Superior temporal gyrus (tissue), 1 donor: Measurements from ENCODE around the gene WDFY2.
A peak's percentile ranks its signal among the peaks of the same experiment; 100 is the strongest.

Source experiments
- DNase-seq: peaks from one replicate; pipeline ENCODE4 v3.0.0-alpha.2; 2016; ENCODE audit errors: extremely low spot score

The WDFY2 gene

GRCh38 chr13:51738226-51738905, 154.1 kb downstream of the WDFY2 start:
- no peak for DNase-seq

GRCh38 chr13:51739027-51739764, 154.9 kb downstream of the WDFY2 start:
- DNase-seq = no peak

GRCh38 chr13:51740698-51741097, 156.4 kb downstream of the WDFY2 start:
- no peak for DNase-seq

DNA sequence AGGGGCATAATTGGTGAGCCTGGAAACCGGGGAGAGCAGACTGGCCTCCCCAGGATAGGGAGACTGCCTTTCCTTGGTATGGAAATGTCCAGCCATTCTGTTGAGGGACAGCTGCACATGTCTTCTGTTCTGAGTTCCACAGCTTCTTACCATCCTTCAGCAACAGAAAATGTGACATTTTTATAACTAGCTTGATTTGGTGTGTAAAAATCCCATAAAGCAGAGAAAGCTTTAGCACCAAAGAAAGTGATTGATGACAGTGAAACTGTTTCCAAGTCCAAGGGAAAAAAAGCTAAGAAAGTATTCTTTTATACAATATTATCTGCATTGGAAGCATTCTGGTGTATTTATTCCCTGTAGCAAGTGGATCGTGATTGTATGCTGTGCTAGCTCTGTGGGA, 157.8 kb downstream of the WDFY2 start:
- DNase-seq = no peak

- no peak for DNase-seq
Measured at GRCh38 chr13:51742611-51743010, 158.3 kb downstream of the WDFY2 start.

DNA sequence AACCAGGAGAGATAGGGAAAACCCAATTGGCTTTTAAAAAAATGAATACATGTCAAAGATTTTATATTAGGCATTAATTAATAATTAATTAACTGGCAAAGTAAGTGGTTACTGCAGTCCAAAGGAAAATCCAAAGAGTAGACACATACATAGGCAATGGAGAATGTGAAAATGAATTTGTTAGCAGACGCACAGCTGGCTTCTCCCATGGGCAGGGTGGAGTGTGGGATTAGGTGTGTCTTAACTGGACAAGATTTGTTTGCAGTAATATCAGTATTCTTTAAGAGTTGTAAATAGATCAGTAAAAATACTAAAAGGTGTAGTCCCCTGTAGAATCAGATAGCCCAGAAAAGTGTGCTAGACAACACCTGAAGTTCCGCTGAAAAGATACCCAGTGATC, 161.0 kb downstream of the WDFY2 start:
- DNase-seq = no peak

DNA sequence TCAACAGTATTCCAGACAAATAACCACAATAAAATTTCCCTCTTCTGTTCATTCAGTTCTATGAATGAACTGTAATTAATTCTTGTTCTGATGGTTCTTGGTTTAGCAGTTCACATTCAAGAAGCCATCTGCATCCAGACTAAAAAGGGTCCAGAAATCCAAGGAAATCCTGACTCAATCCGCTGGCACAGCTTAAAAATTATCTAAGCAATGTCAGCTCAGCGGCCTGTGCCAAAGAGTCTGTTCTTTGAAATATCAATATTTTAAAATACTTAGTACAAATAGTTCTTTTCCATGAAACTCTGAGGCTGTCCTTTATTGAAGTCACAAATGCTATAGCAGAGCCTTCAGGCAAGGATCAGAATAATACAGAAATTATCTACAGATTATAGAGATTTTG, 162.5 kb downstream of the WDFY2 start:
- no peak for DNase-seq

GRCh38 chr13:51747438-51748434, 163.5 kb downstream of the WDFY2 start:
- no peak for DNase-seq

- no peak for DNase-seq
Measured at GRCh38 chr13:51756651-51757050, 172.4 kb downstream of the WDFY2 start.

DNA sequence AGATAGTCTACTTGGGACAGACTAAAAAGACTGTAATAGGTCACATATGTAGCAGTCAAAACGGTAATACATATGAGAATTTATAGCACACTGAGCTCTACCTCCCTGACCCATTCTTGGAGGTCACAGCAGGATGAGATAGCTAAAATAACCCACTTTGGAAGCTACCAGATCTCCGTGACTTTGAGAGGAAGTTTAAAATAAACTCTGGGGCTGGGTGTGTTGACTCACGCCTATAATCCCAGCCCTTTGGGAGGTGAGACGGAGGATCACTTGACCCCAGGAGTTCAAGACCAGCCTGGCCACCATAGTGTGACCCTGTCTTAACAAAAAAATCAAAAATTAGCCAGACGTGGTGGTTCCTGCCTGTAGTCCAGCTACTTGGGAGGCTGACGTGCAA, 174.4 kb downstream of the WDFY2 start:
- no peak for DNase-seq

DNA sequence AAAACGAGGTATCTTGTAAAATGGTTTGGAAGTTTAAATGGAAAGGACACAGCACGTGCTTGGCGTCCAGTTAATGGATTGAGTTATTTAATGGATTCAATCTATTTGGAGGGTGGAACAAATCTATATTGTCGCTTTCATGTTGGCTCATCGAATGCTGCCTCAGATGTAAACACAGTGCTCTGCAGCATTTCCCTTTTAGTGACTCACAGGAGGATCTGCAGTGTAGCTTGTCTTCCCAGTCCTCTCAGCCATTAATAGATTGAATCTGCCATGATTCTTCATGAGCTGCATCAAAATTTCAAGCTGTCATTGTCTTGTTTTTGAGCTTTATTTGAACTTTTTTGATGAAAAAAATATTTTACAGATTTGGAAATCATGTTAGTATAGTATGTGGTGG, 175.0 kb downstream of the WDFY2 start:
- no peak for DNase-seq

GRCh38 chr13:51760592-51760991, 176.3 kb downstream of the WDFY2 start:
- peak; percentile 92 for DNase-seq

DNA sequence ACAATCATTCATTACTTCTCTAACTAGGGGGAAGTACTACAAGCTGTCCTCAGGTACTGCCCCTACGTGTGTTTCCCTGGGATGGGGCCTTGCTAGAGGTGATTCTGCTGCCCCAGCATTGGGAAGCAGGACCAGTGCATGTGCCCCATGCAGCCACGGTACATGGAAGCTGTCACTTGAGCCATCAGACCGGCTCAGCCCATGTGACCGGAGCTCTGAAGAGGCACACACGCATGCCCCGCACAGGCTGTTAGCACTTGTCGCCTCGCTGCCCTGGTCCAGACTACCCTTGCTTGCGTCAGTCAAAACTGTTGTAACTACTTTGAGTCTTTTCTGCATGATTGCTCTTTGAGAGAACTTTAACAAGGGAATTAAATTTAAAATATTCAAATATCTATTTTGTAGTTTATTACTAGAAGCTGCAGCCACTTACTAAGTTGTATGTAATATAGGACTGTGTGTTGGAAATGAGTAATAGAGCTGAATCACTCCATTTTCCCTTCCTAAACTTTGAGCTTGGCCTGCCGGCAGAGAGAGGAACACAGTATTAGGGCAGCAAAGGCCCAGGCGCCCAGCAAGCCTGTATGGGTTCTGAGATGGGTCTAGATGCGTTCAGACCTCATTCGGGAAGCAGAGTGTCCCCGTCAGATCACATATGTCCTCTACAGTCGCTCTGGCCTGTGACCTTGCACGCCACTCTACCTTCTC, 177.5 kb downstream of the WDFY2 start:
- no peak for DNase-seq

GRCh38 chr13:51763486-51763885, 179.2 kb downstream of the WDFY2 start:
- no peak for DNase-seq

- peak; percentile 76 for DNase-seq
Measured at GRCh38 chr13:51764184-51765141, 180.2 kb downstream of the WDFY2 start.

- DNase-seq = no peak
Measured at GRCh38 chr13:51765142-51765515, 180.9 kb downstream of the WDFY2 start.

DNA sequence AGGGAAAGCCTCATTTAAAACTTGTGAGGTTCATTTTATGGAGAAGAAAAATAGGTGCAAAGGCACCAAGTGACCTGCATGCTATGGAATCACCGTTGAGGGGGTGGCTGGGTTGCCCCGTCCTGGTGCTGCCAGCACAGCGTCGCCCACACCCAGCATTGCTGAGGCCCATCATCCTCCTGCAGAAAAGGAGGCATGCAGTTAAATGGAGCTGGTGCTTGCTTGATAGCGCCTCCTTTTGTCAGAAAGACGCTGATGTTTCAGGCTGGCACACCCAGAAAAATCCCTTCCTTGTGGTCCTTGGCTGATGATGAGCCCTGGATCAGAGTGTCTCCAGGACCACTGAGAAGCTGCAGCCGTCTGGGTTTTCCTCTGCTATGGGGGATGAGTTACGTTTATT, 182.8 kb downstream of the WDFY2 start:
- no peak for DNase-seq

- no peak for DNase-seq
Measured at GRCh38 chr13:51768378-51768921, 184.2 kb downstream of the WDFY2 start.

DNA sequence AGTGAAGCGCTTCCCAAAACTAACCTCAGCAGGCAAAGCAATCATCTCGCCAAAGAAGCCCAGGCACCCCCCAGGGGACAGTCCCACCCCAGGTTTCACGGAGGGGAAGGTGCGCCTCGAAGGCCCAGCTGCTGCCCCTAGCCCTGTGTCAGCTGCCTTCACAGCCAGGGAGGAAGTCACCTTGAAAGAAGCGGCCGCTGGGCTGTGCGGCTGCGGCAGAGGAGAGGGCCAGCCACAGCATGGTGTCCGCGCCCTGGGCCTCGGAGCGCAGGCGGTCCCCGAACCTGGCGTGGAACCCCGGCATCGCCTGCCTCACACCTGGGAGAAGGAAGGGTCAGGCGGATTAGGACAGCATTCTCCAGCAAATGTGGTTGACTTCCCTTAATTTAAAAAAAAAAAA, 184.7 kb downstream of the WDFY2 start:
- DNase-seq = no peak

GRCh38 chr13:51769455-51770127, 185.3 kb downstream of the WDFY2 start:
- DNase-seq = no peak
